HPDE6-E6E7 (cell line): Measurements from ENCODE around the gene CEACAM20.
"Not testable (repeated sequence)": the region's sequence is repeated elsewhere in the genome, so short reads cannot be mapped to it uniquely, and the experiment has no call there.

ENCODE experiments used
- DNase-seq: peaks from one replicate; pipeline ENCODE4 v3.0.0; 2011; ENCODE audit warnings: missing footprints; ENCODE audit errors: extremely low spot score

Gene CEACAM20

GRCh38 chr19:44476559-44477408 lies 52.7 kb downstream of the CEACAM20 start:
- no peak for DNase-seq

- not testable (repeated sequence) for DNase-seq
Observed at GRCh38 chr19:44468730-44469129, 60.7 kb downstream of the CEACAM20 start.

- DNase-seq = not testable (repeated sequence)
Observed at GRCh38 chr19:44462600-44463286, 66.7 kb downstream of the CEACAM20 start.
